Peyer's patch (tissue), 4 donors: Measurements from ENCODE around the gene COQ10A.

Source experiments
- CTCF ChIP-seq, 6 experiments: fragments of 450-650 bp in 4 of 6; fragments of 200-600 bp in 2 of 6; sonication (generic) in 1 of 6; IDR thresholded peaks; one replicate each; pipeline ENCODE4 v1.5.1; 2017 to 2019; ENCODE audit warnings: antibody characterized with exemption in 6 of 6, mild to moderate bottlenecking in 3 of 6, moderate library complexity in 1 of 6
- POLR2A ChIP-seq, 2 donors: fragments of 450-650 bp; IDR thresholded peaks; one replicate each; pipeline ENCODE4 v1.5.1; 2017; ENCODE audit warnings: antibody characterized with exemption in 2 of 2, mild to moderate bottlenecking in 2 of 2, moderate library complexity in 2 of 2

- TF ChIP-seq CTCF (IDR thresholded peaks at IDR 0.05) (no peak), POLR2A (IDR thresholded peaks at IDR 0.05) (no peak)
These were observed 37.5 kb downstream of the COQ10A start for GRCh38 chr12:56304276-56304675.
